ENCODE measurements around the gene SKAP1.

DNA sequence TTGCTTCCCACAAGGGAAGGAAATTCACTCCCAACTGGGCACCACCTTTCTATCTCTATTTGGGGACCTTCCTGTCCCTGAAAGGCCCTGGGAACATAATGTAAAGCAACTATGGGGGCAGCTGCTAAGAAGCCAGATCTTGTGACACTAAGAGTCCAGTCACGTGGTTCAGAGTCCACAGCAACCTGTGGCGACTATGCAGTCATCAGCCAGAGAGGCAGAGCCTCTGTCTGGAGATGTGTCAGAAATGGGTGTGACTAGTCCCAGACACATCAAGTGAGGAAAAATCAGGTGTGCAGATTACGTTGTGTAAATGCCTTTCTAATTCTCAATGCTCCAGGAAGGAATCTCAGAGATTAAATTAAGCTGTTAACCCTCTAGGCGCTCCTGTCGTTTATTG lies 26.6 kb upstream of the SKAP1 start:
- TF ChIP-seq TAF1 (IDR thresholded peaks at IDR 0.05; ENCODE audit: borderline replicate concordance, low read depth, low read length): no peak
- TF ChIP-seq CTCF (IDR thresholded peaks at IDR 0.05): no peak
- TF ChIP-seq FOXM1 (IDR thresholded peaks at IDR 0.05; ENCODE audit: low read depth): no peak
- TF ChIP-seq POLR2AphosphoS5 (IDR thresholded peaks at IDR 0.05; ENCODE audit: low read depth, low read length): no peak
- no peak for TF ChIP-seq SIN3A (IDR thresholded peaks at IDR 0.05; ENCODE audit: borderline replicate concordance, low read depth, low read length)

All from SK-N-SH (cell line).